NCI-H2196 (cell line): Measurements from ENCODE around the gene PPIP5K2.

ENCODE experiments used
- DNase-seq: peaks from one replicate; lab custom pipeline; 2025; ENCODE audit not compliant: unreplicated experiment; lab: John Stamatoyannopoulos, UW

The PPIP5K2 gene

DNA sequence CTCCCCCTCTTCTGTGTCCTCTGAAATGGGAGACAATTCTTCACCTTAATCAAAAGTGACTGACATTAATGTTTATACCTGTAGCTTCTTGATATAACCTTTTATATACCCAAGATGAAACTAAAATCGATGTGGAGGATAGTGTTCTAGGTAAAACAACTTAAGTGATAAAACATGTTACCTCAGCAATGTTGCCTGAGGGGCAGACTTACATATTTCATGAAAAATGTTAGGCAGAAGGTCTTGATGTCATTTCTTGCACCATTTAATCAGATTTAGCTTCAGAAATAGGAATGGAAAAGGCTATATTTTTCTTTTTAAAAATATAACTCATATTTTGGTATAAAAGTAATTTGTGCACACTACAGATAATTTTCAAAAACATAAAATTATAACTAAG, 115.8 kb downstream of the PPIP5K2 start:
- DNase-seq: no peak

DNA sequence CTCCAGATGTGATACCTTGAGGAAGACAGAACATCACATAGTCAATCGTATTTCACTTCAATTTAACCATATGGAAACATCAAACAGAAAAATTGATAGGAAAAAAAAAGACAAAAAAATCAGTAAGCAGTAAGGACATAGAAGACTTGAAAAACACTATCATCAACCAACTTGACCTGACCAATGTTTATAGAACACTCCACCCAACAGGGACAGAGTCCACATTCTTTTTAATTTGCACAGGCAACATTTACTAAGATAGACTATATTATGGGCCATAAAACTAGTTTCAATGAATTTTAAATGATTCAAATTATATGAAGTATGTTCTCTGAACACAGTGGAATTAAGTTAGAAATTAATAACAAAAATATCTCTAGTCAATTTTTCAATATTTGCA, 117.7 kb downstream of the PPIP5K2 start:
- no peak for DNase-seq

DNA sequence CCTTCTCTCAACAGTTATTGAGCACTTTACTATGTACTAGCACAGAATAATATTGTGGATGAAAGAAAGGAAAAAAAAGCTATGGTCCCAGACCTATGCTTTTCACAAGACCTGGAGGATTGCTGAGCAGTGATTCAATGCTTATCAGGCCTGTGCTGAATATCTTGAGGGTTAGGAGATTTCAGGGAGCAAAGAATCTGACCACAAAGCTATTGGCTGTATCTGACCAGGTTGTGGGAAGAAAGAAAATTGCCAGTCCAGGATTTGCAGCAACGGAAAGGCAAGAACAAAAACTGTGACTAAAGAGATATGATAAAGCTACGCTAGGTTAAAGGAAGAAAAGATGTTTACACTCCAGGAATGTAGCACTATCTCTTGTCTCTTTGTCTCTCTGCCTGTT, 123.6 kb downstream of the PPIP5K2 start:
- no peak for DNase-seq

DNA sequence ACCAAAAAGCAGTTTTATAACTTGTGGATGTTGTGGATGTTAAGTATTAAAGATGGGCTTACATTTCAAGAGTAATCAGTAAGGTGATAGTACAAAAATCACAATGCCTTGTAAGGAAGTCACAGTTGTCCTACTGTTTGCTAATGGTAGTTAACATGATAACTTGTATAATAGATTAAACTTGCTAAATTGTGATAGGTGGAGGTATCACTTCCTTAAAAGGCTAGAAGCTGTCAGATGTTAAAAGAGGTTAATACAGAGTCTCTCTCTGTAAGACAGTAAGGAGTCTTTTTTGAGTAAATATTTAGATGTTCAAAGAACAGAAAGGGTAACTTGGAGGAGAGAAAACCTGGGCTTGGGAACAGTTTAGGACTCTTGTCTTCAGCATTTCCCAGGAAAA, 124.3 kb downstream of the PPIP5K2 start:
- no peak for DNase-seq

DNA sequence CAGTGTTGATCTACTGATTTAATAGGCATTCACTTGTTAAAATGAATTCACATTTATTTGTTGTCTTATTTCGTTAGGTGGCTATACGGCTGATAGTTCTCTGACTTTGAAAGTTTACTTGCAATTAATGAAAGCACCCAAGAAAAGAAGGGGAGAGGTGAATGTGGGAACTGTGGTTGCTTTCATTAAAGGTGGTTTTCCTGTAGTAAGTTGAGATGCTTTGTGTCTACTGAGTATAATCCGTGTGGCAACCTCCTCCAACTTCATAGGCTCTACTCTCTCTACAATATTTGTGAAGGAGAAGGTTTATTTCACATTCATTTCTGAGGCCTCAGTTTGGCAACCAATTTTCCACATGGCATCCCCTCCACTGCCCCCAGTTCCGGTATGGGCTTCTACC, 125.7 kb downstream of the PPIP5K2 start:
- no peak for DNase-seq

DNA sequence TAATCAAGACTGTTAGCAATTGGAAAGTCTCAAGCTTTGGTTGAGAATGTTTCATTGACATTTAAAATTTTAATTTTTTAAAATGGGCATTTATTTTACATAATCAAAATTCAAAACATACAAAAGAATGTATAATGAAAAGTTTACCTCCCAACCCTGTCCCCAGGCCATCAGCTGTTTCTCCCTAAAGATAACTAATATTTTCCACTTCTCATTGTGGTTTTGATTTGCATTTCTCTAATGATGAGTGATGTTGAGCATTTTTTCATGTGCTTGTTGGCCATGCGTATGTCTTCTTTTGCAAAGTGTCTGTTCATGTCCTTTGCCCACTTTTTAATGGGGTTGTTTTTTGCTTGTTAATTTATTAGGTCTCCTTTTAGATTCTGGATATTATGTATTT, 127.0 kb downstream of the PPIP5K2 start:
- no peak for DNase-seq

DNA sequence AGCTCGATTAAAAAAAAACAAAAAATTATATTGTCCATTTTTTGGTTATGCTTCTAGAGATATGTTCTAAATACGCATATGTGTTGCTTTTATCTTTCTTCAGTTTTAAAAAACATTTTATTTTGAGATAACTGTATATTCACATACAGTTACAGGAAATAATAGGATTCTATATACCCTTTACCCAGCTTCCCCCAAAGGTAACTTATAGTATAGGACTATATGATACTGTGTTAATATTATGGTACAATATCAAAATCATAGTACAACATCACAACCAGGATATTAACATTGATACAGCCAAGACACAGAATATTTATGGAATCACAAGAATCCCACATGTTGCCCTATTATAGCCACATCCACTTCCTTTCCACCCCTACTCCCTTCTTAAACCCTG, 129.0 kb downstream of the PPIP5K2 start:
- no peak for DNase-seq

DNA sequence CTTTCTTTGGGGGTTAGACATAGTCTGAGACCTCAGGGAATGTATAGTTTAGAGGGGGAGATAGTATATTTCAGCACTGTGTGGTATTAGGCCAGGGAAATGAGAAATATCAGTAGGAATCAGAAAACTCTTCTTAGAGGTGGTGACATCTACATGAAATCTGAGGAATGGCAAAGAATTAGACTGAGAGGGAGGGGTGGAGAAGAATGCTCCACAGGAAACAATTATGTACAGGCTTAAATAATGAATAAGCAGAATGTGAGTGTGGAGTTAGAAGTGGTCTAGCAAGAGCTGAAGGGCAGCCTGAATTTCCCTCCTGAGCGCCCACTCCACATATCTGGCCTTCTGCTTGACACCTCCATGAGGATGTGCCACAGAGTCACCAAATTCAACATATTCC, 134.8 kb downstream of the PPIP5K2 start:
- no peak for DNase-seq

DNA sequence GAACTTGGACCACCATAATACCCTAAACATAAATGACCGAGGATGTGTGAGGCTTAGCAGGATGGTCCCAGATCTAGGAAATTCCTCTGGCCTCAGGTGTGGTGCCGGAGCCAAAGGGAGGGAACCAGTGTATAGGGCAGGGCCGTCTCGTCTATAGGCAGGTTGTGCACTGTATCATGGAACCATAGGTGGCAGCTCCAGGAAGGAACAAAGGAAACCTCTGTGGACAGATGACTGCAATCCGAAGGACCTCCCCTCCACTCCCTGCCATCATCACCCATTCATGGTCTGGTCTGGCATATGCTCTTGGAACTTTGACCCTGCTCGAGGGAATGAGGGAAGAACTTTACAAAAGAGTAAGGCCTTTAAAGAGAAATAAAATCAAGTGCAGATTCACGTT, 135.6 kb downstream of the PPIP5K2 start:
- DNase-seq: no peak

DNA sequence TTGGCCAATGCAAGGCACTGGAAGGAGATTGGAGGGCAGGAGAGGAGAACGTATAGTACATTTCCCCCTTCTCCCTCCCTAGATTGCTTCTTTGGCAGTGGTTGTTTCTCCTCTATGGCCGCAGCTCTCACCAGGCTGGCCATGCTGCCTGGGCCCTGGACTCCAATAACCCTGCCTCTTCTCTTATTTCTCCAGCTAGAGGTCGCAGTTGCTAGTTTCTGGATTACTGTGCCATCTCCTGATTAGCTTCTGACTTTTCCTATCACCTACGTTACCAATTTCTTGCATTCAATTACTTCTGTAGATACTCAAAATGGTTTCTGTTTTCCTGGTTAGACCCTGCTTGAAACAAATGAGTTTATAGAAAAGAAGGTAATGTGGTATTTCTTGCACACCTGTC, 136.1 kb downstream of the PPIP5K2 start:
- DNase-seq: no peak

DNA sequence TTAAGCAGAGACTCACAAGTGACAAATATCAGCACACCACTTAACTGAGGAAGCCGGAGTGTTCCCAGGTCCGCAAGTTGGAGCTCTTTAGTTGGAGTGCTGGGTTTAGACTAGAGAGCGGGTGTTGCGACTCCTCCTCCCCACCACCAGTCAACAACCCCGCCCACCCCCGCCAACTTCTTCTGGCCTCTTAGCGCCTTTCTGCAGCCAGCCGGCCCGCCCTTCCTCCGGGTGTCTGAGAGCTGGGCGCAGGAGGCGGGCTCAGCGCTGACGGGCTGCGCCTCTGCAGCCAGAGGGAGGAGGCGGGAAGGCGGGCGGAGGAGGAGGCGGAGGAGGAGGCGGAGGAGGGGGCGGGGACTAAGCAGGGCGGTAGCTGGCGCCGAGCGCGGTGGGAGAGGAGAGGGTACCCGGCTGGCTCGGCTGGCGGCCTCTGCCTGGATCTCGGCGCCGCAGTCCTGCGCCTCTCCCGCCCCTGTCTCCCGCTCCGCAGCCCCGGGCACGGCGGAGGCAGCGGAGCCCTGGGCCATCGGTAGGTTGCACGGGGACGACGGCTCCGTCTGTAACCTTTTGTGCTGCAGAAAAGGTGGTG, 138.4 kb downstream of the PPIP5K2 start, which contains the start of gene MACIR:
Gene MACIR (plus strand): TSS at position 396 of the 589 bp plus-strand sequence. CDS start 17,157 bp downstream, outside the sequence.
- DNase-seq: peak; percentile 94

DNA sequence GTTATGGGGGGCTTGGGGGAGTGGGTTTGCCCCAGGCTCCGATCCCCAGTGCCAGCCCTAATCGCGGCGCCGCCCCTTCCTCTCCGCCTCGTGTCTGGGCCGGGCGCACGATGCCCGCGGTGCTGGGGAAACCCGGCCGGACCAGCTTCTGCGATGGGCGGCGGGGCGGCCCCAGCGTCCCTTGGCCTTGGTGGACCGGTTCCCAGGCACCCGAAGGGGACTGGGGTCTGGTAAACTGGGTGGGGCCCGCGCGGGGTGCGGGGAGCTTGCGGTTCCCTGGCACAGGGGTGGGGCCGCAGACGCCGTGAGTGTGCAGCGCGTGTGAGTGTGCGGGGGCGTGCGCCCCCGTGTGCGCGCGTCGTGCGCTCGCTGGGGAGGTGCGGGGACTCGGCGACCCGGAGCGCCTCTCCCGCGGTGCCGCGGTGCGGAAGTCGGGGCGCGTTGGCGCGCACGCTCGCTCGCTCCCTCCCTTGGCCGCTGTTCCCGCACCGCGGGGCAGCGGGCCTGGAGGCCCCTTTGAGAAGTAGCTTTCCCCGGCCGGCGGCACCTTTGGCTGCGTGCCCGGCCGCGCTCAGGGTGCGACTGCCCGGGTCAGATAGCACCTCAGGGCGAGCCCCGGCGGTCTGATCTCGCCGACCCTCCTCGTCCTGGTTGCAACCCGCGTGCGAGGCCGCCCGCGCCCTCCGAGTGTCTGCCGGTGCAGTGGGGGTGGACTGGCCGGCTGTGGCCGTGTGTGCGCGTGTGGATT, 139.0 kb downstream of the PPIP5K2 start:
- peak; percentile 51 for DNase-seq

DNA sequence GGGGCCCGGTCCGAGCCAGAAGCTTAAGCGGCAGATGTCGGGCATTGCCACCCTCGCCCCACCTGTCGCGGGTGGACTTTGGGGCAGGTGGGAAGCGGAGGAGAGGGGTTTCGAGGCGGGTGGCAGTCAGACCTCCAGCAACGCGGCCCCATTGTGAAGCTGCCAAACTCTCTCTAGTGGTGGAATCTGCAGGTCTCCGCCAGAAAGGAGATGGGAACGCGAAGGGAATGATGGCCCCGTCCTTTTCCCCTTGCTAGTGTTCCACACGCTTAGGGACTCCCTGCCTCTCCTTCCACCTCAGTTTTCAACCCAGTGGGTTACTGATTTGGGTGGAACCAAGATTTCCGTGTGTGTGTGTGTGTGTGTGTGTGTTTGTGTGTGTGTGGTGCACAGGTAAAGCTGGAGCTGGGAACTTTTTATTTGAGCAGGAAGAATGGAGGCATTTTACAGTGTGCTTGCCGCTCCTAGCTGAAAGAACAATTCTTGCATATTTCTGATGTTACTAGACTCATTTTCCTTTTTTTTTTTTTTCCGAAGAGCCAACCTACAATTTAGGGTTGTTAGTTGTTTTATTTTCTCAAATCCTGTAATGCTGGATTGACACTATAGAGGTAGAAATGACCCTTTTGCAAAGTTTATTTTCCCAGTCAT, 139.7 kb downstream of the PPIP5K2 start:
- DNase-seq: peak; percentile 13

DNA sequence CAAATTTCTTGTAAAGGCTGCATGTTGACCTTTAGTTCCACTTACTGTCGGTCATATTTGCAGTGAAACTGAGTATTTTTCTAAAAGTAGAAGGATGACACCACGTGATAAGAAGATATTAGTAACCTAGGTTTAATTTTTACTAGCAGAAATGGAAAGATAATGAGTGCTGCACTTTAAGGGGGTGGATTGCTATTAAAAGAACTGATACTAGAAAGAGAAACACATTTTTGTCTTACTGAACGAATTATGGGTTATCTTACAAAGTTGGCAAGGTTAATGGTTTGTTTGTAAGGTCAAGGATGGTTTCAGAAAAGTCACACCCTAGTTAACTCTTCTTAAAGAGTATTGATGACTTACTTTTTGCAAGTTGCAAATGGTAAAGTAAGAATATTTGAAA, 140.8 kb downstream of the PPIP5K2 start:
- DNase-seq: no peak
